Right lung (tissue), 5 donors: Measurements from ENCODE around the gene SPON1. TPM values are rescaled to one million over a fixed set of nuclear protein-coding genes. Genes with fewer than 3 reads are reported as not detected.
A peak's percentile ranks its signal among the peaks of the same experiment; 100 is the strongest.
"Not testable (repeated sequence)": the region's sequence is repeated elsewhere in the genome, so short reads cannot be mapped to it uniquely, and the experiment has no call there.

Experiments
- DNase-seq, 2 donors: peaks; one replicate each; pipeline ENCODE4 v3.0.0-alpha.2; 2013
- polyA plus RNA-seq, 5 donors: library from polyadenylated mRNA; unstranded; fragments of 120-200 nt; gene quantifications; one replicate each; pipeline versions ENCODE4 v1.2.1 to v1.2.3, GENCODE V29; 2013; ENCODE audit warnings: inconsistent platforms in 1 of 5, low replicate concordance in 1 of 5; ENCODE audit not compliant: insufficient read length in 5 of 5, insufficient read depth in 1 of 5

SPON1 gene
- polyA plus RNA-seq, 5 donors = 79.0 to 120 (median 95.6) TPM

DNA sequence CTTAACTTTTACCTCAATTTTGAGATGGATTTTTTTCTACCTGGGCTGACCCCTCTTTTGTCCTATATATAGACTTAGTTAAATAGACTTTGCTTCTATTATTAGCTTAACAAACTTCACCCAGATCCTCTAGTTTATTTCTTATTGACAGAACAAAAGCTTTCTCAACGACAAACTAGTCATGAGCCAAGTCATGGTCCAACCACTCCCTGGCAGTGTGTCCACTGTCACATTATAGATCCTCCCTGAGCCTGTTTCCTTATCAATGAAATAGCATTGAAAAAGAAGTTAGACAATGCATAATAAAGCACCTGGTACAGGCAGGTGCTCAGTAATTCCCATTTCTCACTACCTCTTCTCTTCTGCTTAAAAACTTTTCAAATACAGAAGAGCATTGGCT, 155.1 kb downstream of the SPON1 start:
- no peak for DNase-seq

DNA sequence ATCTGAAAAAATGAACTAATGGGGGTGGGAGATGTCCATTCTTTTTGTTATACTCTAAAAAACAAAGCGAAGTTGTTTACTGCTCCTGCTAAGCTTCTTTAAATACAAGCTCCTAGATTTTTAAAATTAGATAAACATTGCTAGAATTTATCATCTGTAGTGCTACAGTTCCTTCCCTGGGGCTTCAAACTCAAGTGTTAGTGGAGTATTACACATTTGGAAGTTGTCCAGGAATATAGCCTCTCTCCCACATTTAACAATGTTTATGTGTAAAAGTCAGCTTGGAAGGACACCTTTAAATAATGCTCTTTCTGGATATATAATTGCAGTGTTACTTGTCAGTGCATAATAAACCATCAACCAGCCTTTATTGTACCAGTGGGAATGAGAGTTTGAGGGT, 155.5 kb downstream of the SPON1 start:
- DNase-seq = no peak

DNA sequence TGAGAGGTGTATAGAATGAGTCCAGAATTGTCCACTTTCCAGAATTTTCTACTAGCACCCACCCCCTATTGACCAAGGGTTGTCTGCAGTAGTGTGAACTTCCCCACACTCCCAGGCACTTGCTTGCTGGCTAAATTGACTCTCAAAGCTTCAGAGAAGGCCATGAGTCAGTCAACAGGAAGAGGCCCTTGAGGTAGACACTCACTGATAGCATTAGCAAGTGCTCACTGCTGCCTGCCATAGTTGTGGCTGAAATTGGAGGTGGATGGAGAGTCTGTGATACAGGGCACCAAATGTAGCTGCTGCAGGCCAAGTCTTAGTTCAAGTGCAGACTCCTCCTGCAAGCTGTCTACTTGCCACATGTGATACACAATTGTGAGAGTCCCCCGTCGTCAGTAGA, 156.8 kb downstream of the SPON1 start:
- DNase-seq = no peak

DNA sequence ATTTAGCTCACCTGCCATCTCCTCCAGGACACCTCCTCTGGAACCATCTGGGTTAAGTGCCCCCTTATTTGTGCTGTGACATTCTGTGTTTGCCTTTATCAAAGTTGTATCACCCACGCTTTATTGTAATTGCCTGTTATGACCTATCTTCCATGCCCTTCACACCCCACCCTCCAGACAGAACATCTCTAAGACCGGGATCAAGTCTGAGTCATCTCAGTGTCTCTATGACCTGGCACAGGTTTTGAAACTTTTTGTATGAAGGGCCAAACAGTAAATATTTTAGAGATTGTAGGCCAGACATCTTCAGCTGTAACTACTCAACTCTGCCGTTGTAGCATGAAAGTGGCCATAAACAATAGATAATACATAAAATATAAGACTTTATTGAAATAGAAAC, 161.8 kb downstream of the SPON1 start:
- DNase-seq = no peak

DNA sequence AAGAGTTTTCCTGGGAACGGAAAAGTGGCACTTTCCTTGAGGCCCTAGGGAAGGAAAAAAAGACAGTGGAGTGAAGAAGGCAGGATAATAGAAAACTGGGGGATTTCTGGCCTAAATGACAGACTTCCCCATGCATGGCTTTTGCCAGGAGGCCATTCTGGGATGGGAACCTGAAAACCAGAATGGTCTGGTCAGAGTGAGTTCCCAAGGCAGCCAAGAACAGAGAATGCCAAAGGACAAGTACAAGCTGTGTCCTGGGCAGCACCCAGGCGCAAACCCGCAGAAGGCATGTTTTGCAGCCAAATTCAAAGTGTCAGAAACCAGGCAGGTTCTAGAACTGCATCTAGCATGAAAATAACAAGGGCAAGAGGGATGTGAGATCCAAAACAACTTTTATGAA, 162.4 kb downstream of the SPON1 start:
- DNase-seq = no peak

DNA sequence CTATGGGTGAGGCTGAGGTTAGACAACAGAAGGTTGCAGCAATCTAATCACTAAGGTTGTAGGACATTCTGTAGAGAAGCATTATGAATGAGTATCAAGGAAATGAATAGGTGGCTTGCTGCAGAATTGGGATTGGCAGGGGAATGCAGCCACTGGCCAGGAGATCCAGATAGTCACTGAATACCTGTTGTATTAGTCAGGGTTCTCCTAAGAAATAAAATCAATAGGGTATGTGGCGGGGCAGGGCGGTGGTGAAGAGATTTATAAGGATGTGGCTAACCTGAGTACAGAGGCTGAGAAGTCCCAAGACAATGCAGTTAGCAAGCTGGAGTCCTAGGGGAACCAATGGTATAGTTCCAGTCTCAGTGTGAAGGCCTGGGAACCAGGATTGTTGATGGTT, 163.0 kb downstream of the SPON1 start:
- DNase-seq = no peak

DNA sequence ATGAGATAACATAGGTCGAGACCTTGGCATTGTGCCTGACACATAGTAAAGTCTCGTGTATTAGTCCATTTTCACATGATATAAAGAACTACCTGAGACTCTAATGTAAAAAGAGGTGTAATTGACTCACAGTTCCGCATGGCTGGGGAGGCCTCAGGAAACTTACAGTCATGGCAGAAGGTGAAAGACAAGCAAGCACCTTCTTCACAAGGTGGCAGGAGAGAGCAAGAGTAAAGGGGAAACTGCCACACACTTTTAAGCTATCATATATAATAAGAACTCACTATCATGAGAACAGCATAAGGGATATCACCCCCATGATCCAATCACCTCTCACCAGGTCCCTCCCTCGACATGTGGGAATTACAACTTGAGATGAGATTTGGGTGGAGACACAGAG, 165.2 kb downstream of the SPON1 start:
- DNase-seq = no peak

DNA sequence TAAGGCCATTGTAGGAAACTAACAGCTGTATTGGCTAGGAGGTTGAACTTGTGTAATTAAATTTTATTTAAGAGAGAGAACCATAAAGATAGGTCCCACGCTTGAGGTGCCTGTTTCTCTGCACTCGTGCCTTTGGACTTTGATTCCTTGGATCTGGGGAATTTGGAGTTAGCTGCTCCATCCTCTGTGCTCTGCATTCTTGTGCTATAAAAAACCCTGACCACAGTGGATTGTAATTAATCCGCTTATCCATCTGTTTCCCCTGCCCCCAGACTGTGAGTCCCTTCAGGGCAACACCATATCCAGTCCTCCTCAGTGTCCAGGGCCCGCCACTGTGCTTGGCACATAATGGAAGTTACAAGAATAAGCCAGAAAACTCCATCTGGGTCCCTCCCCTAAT, 169.8 kb downstream of the SPON1 start:
- no peak for DNase-seq

DNA sequence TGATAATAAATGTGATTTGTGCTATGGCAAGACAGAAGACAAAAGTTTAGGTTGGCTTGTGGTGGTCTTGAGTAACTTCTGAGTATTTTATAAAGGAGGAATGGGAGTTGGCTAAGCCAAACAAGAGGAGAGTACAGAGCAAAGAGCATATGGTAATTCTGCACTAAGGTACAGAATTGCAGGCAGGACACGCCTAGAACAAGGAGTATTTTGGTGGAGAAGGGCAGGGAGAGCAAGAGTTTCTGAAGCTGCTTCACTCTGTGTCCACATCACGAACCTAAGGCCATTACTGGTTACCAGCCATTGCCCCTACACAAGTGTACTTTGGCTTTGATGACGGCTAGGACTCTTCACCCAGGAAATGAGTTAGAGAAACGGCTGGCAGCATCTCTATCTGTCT, 170.9 kb downstream of the SPON1 start:
- no peak for DNase-seq

DNA sequence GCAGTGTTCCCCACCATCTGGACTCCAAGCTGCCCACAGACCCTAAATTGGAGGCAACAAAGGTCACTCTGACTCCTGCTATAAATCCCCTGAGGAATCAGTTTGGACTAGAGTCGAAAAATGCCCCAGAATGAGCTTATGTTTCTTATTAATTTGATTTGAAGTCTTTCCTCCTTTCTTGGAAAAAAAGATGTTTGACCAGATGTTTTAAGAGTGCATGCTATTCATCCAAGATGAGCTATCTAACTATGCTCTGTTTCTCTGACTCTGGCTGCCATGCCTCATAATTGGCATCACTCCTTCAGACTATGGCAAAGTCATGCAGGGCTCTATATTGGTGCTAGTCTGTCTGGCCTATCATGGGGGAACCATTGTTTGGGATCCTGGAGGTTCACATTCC, 174.0 kb downstream of the SPON1 start:
- DNase-seq = no peak

DNA sequence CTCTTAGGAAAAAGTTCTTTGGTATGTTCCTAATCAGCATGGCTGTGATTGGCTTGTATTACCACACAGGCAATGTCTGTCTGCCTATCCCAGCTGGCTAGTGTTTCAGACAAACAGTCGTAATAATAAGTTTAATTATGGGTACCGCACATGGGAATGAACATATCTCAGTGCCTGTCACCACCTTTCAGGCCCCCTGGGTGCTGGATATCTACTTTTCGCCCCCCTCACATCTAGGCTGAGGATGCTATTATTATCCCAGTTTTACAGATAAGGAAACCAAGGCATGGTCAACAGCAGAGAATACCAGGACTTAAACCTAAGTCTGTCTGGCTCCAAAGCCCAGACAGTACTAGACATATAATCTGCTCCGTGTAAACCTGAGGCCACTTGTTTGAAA, 174.8 kb downstream of the SPON1 start:
- no peak for DNase-seq

DNA sequence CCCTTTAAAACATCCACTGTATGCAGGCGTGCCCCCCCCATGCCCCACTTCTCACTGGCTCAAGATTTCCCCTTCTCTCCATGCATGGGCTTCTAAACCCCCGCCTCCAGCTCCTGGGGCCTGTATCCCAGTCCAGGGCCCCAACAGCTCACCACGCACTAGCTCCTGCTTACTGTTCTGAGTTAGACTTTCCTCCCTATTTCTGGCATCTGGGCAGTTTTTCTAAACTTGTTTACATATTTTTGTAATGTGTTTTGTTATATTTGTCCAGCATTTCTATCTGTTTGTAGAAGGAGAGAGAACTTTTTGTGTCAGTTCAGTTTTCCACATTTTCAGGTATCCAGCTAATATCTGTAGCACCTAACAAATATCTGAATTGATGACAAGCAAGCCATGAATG, 178.5 kb downstream of the SPON1 start:
- DNase-seq = no peak

DNA sequence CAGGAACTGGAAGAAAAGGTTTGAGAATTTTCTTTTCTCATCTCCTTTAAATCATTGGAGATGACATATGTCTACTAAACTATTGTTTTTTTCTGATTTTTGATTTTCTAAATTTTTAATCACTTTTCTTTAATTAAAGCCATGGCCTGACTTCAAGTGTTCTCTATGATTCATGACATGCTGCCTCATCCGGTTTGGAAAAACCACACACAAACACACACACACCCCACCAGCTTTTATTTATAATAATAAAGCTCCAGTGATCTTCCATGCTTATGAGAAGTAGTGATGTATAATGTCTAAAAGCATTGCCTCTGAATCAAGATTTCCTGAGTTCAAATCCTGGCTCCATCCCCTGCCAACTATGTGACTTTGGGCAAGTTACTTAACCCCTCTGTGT, 179.2 kb downstream of the SPON1 start:
- DNase-seq = no peak

DNA sequence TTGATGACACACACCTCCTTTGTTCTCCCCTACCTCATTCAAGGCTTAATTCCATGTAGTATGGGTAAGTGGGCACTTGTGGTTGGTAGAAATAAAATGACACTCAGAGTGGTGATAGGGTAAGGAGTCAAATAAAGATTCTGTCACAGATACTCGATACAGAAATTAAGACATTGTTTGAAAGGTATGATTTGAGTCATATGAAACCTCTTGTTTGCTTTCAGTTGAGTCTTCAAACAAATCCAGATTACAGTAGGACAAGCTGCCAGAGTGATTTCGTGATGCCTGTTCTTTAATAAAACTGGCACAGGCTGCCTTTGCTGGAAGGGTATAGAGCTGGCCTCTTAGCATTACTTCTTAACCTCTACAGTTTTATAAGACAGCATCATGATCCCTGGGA, 182.4 kb downstream of the SPON1 start:
- DNase-seq = no peak

DNA sequence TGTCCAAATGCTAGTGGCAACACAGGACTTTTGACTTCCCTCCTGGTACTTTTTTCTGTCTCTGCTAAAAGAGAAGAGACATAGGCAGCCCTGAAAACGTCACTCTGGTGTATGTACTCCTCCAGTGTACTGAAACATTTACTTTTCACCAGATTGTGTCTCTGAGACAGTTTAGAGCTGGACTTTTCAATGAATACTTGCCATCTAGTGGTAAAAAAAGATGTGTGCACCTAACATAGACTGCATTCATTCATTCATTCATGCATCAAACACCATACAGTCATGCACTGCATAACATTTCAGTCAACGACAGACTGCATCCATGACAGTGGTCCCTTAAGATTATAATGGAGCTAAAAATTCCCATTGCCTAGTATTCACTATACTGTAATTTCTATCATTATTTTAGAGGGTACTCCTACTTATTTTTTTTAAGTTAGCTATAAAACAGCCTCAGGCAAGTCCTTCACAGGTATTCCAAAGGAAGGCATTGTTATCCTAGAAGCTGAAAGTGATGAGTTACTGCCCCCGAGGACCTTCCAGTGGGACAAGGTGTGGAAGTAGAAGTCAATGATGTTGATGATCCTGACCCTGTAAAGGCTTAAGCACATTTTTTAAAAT, 186.2 kb downstream of the SPON1 start:
- DNase-seq = peak in 1 of 2 donors; percentile 9

DNA sequence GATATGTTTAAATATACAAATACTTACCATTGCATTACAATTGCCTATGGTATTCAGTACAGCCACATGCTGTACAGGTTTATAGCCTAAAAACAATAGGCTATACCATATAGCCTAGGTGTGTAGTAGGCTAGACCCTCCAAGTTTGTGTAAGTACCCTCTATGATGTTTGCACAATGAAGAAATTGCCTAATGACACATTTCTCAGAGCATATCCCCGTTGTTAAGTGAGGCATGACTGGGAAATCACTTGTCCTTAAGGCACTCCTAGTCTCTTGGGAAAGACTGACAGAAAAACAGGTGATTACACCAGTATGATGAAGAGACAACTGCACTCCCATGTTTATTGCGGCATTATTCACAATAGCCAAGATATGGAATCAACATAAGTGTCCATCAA, 187.2 kb downstream of the SPON1 start:
- DNase-seq = no peak

DNA sequence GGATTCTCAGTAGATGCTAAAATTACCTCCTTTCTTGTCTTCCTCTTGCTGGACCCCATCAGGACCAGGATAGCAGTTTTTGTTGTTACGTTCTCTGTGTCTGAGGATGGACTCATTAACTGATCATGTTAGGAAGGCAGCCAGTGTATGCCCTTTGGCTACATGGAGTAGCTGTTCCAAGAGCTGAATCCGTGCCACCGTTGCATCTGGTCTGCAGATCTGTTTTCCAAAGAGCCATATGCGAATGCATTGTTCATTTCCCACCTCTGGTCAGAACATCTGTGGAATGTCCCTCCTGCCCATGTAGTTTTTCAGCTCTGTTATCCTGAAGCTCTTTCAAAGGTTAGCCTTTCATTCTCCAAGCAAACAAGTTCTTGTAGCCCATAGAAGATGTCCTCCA, 188.4 kb downstream of the SPON1 start:
- DNase-seq = no peak

DNA sequence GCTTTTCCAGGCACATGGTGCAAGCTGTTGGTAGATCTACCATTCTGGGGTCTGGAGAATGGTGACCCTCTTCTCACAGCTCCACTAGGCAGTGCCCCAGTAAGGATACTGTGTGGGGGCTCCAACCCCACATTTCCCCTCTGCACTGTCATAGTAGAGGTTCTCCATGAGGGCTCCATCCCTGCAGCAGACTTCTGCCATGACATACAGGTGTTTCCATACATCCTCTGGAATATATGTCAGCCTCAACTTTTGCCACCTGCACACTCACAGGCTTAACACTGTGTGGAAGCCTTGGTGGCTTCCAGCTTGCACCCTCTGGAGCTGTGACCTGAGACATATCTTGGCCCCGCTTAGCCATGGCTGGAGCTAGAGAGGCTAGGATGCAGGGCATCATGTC, 191.6 kb downstream of the SPON1 start:
- DNase-seq = not testable (repeated sequence)

DNA sequence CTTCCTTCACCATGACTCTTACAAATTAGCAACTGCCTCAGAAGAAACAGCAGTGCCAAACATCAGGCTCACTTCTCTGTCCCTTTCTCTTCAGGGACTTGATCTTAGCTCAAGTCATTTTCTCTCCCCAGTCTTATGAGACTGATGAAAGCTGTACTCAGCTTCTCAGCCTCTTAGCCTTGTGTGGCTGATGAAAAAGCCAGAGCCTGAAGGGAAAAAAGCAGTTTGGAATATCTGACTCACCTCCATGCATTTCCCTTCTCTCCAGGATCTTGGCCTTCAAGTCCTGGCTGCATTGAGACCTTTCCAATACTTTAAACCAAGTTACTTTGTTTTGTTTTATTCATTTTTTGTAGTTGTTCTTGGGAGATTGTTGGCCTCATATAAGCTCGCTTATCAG, 195.9 kb downstream of the SPON1 start:
- DNase-seq = no peak

DNA sequence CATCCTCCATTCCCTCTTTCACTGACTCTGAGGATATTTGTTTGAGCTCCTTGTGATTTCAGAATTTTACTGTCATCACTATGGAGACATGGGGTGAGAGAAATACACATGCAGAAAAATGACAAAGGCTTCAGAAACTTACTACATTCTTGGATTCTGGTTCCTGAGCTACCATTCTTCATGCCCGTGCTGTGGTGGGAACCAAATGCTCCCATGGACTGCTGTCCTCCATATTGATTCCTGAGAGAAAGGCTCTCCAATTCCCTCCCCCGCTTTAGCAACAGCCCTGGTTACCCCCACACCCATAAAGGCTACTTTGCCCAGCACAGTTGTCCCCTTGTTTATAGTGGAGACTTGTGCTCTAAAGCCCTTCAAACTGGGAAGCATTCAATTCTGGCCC, 201.1 kb downstream of the SPON1 start:
- DNase-seq = no peak

DNA sequence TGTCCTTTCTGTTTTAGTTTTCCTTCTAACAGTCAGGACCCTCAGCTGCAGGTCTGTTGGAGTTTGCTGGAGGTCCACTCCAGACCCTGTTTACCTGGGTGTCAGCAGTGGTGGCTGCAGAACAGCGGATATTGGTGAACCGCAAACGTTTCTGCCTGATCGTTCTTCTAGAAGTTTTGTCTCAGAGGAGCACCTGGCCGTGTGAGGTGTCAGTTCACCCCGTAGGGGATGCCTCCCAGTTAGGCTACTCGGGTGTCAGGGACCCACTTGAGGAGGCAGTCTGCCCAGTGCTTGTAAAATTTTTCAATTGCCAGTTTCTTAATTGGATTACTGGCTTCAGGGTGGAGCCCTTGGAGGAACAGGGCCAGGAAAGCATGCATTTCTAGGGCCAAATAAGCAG, 211.2 kb downstream of the SPON1 start:
- not testable (repeated sequence) for DNase-seq

DNA sequence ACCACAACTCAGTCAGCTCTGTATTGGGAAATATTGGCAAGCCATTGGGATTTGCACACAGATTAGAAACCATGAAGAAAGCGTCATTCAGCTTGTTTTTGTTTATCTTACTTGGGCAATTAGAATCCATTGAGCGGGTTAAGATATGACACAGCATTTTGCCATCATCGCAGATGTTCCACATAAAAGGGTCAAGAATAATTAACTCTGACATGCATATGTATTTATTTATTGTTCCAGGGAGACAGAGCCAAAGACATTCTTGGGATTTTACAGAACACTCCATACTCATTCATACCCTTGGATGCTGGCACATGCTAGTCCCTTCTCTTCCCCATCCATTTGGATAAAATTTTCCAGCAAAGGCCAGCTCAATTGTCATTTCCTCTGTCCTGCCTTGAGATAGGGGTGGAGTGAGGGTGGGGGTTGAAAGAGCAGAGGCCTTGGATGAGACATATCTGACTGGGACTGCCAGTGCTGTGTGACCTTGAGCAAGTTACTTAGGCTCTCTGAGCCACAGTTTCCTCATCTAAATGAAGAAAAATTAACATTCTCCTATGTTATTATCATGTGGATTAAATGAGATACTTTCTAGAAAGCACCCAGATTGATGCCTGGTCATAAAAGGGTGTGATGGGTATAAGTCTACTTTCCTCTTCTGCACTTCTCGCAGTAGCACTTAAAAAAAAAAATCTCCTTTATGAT, 216.7 kb downstream of the SPON1 start:
- DNase-seq = peak; percentile 83 to 89

DNA sequence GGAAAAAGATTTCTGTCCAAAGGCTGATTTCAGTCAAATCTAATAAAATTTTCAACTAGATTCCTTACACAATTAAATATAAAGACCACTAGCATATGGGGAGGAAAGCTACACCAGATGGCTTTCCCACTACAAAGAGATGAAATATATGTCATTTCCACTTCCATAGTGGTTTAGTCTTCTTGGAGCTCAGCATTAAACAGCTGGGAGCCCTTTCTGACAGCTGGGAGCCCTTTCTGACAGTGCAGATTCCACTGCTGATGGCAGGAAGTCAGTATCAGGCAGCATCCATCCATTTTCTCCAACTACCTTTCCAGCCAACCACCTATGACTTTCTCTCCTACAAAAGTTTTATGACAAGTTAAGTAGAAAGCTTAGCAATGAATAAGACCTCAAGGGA, 218.6 kb downstream of the SPON1 start:
- no peak for DNase-seq

DNA sequence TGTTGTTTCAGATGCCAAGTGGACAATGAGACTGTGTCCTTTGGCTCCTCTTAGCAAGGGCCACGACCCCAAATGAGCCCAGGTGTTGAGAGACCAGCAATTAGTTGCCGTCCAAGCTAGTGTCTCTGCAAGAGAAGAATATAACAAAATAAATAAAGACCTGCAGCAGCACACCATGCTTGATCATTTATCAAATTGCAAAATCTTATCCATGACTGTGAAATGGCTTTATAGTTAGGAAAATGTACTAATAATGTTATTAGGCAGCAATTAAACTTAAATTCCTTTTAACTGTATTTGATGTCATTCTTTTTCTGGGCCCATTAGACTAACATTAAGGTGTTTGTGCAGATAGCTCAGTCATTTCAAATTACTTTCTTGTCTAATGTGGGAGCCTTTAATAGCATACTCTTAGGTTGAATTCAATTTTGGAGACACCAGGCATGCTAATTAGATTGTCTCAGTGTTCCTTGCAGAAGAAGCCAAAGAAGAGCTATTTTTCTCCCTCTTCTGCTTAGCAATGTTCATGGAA, 220.4 kb downstream of the SPON1 start:
- no peak for DNase-seq
